ENCODE results near the gene SIGLEC7. TPM values are rescaled to one million over a fixed set of nuclear protein-coding genes. Genes with fewer than 3 reads are reported as not detected.

SIGLEC7 gene
- total and polyA plus RNA-seq, 4 donors, result 2.1 to 29.3 (median 9.8) TPM

GRCh38 chr19:51157265-51157664 lies 15.2 kb downstream of the SIGLEC7 start:
- TF ChIP-seq, protein P1, sequence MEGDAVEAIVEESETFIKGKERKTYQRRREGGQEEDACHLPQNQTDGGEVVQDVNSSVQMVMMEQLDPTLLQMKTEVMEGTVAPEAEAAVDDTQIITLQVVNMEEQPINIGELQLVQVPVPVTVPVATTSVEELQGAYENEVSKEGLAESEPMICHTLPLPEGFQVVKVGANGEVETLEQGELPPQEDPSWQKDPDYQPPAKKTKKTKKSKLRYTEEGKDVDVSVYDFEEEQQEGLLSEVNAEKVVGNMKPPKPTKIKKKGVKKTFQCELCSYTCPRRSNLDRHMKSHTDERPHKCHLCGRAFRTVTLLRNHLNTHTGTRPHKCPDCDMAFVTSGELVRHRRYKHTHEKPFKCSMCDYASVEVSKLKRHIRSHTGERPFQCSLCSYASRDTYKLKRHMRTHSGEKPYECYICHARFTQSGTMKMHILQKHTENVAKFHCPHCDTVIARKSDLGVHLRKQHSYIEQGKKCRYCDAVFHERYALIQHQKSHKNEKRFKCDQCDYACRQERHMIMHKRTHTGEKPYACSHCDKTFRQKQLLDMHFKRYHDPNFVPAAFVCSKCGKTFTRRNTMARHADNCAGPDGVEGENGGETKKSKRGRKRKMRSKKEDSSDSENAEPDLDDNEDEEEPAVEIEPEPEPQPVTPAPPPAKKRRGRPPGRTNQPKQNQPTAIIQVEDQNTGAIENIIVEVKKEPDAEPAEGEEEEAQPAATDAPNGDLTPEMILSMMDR (IDR thresholded peaks at IDR 0.05; ENCODE audit: control extremely low read depth, extremely low read depth), result no peak
- H3K4me1 ChIP-seq (ENCODE audit: control insufficient read depth in 5 of 5, insufficient read depth in 5 of 5, low read length in 5 of 5), result peaks cover 0 to 3% (median 0%) of the 10 kb centered on the region in 5 donors
- ATAC-seq (ENCODE audit: insufficient read depth, low FRiP score) (no peak), DNase-seq (no peak)
- peaks cover 0 to 2% (median 0%) of the 10 kb centered on the region in 4 donors for H3K9me3 ChIP-seq (ENCODE audit: control insufficient read depth in 4 of 4, insufficient read depth in 3 of 4, low read length in 3 of 4)
- H3K4me3 ChIP-seq, result no peak overlapping the region
- 48 to 62% methylated on average over 2 of the region's 2 CpGs for WGBS, 2 donors
- H3K27me3 ChIP-seq (ENCODE audit: control insufficient read depth in 3 of 3, insufficient read depth in 3 of 3, low read length in 2 of 3), result no peaks in the 10 kb centered on the region
- no peaks in the 10 kb centered on the region for H3K36me3 ChIP-seq (ENCODE audit: control insufficient read depth in 4 of 4, insufficient read depth in 4 of 4, low read length in 4 of 4)
- no peak overlapping the region for H3K27ac ChIP-seq (ENCODE audit: low read depth in 1 of 2, low read length in 1 of 2)
- no peak overlapping the region for H3K9ac ChIP-seq (ENCODE audit: insufficient read depth in 1 of 2, low read length in 2 of 2)

- TF ChIP-seq, protein P1 (IDR thresholded peaks at IDR 0.05; ENCODE audit: control extremely low read depth, extremely low read depth), result peak; percentile 20
- Histone ChIP-seq H3K36me3 (ENCODE audit: control insufficient read depth in 4 of 4, insufficient read depth in 4 of 4, low read length in 4 of 4) (no peaks in the 10 kb centered on the region), H3K9me3 (ENCODE audit: control insufficient read depth in 4 of 4, insufficient read depth in 3 of 4, low read length in 3 of 4) (peaks cover 0 to 2% (median 0%) of the 10 kb centered on the region in 4 donors), H3K4me3 (no peak overlapping the region), H3K9ac (ENCODE audit: insufficient read depth in 1 of 2, low read length in 2 of 2) (no peak overlapping the region), H3K4me1 (ENCODE audit: control insufficient read depth in 5 of 5, insufficient read depth in 5 of 5, low read length in 5 of 5) (peaks cover 0 to 3% (median 0%) of the 10 kb centered on the region in 5 donors), H3K27me3 (ENCODE audit: control insufficient read depth in 3 of 3, insufficient read depth in 3 of 3, low read length in 2 of 3) (no peaks in the 10 kb centered on the region), H3K27ac (ENCODE audit: low read depth in 1 of 2, low read length in 1 of 2) (no peak overlapping the region)
- ATAC-seq (ENCODE audit: insufficient read depth, low FRiP score) (peak; percentile 58), DNase-seq (no peak)
- WGBS, 2 donors, result 19 to 33% methylated on average over 7 of the region's 7 CpGs
Observed at GRCh38 chr19:51158474-51159129, 16.5 kb downstream of the SIGLEC7 start.

- ATAC-seq (ENCODE audit: insufficient read depth, low FRiP score) (no peak), DNase-seq (no peak)
- H3K27ac ChIP-seq (ENCODE audit: low read depth in 1 of 2, low read length in 1 of 2), result no peak overlapping the region
- peaks cover 0 to 3% (median 0%) of the 10 kb centered on the region in 5 donors for H3K4me1 ChIP-seq (ENCODE audit: control insufficient read depth in 5 of 5, insufficient read depth in 5 of 5, low read length in 5 of 5)
- H3K9me3 ChIP-seq (ENCODE audit: control insufficient read depth in 4 of 4, insufficient read depth in 3 of 4, low read length in 3 of 4), result peaks cover 0 to 2% (median 0%) of the 10 kb centered on the region in 4 donors
- H3K36me3 ChIP-seq (ENCODE audit: control insufficient read depth in 4 of 4, insufficient read depth in 4 of 4, low read length in 4 of 4), result no peaks in the 10 kb centered on the region
- H3K27me3 ChIP-seq (ENCODE audit: control insufficient read depth in 3 of 3, insufficient read depth in 3 of 3, low read length in 2 of 3), result no peaks in the 10 kb centered on the region
- H3K4me3 ChIP-seq, result no peak overlapping the region
- no peak overlapping the region for H3K9ac ChIP-seq (ENCODE audit: insufficient read depth in 1 of 2, low read length in 2 of 2)
- TF ChIP-seq, protein P1 (IDR thresholded peaks at IDR 0.05; ENCODE audit: control extremely low read depth, extremely low read depth), result no peak
- WGBS, 2 donors, result 89 to 92% methylated on average over 4 of the region's 4 CpGs
Observed at GRCh38 chr19:51159656-51160055, 17.6 kb downstream of the SIGLEC7 start.

Measured in lung (tissue), 12 donors.